Measurements from ENCODE around the gene SHISA6.

SHISA6 gene

GRCh38 chr17:11372692-11373091, 131.7 kb downstream of the SHISA6 start:
- Histone ChIP-seq H3K4me2 (ENCODE audit: low read length) (no peak overlapping the region), H2BK5ac (ENCODE audit: low read depth, low read length, poor library complexity) (no peak overlapping the region), H2AFZ (ENCODE audit: insufficient read depth, low read length, poor library complexity) (no peak overlapping the region), H4K8ac (ENCODE audit: low read depth, low read length) (no peak overlapping the region), H4K91ac (ENCODE audit: low read depth, low read length) (no peak overlapping the region), H3K9ac (ENCODE audit: low read length) (no peak overlapping the region), H3K4me3 (ENCODE audit: low read depth, low read length) (no peak overlapping the region), H3K18ac (ENCODE audit: low read length) (no peak overlapping the region), H3K27ac (ENCODE audit: low read depth, low read length) (no peak overlapping the region), H3K9me3 (ENCODE audit: insufficient read depth, low read depth, low read length) (no peaks in the 10 kb centered on the region), H2AK5ac (ENCODE audit: low read length) (no peak overlapping the region), H3K27me3 (ENCODE audit: insufficient read depth, low read length) (no peaks in the 10 kb centered on the region), H2BK12ac (ENCODE audit: low read length) (no peak overlapping the region), H2BK120ac (ENCODE audit: insufficient read depth, low read length, poor library complexity) (no peak overlapping the region), H4K12ac (ENCODE audit: low read depth, low read length) (no peak overlapping the region), H3K79me2 (ENCODE audit: control insufficient read depth, insufficient read depth, low read length, poor library complexity) (no peaks in the 10 kb centered on the region), H3K4me1 (ENCODE audit: control insufficient read depth in 1 of 2, insufficient read depth in 2 of 2, low read length in 2 of 2) (no peaks in the 10 kb centered on the region), H3K79me1 (ENCODE audit: low read length) (no peaks in the 10 kb centered on the region), H3K36me3 (ENCODE audit: control insufficient read depth in 1 of 2, insufficient read depth in 2 of 2, low read length in 2 of 2) (no peaks in the 10 kb centered on the region), H3K4ac (ENCODE audit: low read depth, low read length) (no peak overlapping the region), H3K14ac (ENCODE audit: low read length) (no peak overlapping the region), H3K23ac (ENCODE audit: low read length) (no peak overlapping the region)
- DNase-seq = no peak
- no CpG with 5 or more reads among the region's 3 CpGs for WGBS (ENCODE audit: extremely low coverage, insufficient coverage, insufficient read length)

DNA sequence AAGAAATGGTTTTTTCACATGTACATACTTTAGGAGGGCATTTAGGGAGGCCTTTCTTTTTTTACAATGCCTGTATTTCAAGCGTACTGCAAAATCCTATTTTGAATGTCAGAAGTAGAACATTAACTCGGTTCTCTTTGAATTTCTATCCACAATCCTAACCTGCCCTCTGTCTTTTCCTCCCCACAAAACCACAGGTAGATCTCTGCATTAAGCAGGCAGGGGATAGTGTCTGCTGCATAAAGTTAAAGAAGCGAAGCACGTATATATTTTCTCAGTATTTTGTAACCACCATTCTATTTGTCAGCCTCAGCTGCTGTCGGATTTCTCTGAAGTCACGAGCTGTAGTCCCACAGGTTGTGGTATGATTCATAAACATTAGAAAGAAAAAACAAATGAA, 137.5 kb downstream of the SHISA6 start:
- Histone ChIP-seq H3K4me1 (ENCODE audit: control insufficient read depth in 1 of 2, insufficient read depth in 2 of 2, low read length in 2 of 2) (no peaks in the 10 kb centered on the region), H4K91ac (ENCODE audit: low read depth, low read length) (no peak overlapping the region), H4K12ac (ENCODE audit: low read depth, low read length) (no peak overlapping the region), H2BK120ac (ENCODE audit: insufficient read depth, low read length, poor library complexity) (no peak overlapping the region), H3K27me3 (ENCODE audit: insufficient read depth, low read length) (no peaks in the 10 kb centered on the region), H3K9ac (ENCODE audit: low read length) (no peak overlapping the region), H3K9me3 (ENCODE audit: insufficient read depth, low read depth, low read length) (no peaks in the 10 kb centered on the region), H2AFZ (ENCODE audit: insufficient read depth, low read length, poor library complexity) (no peak overlapping the region), H3K27ac (ENCODE audit: low read depth, low read length) (no peak overlapping the region), H3K36me3 (ENCODE audit: control insufficient read depth in 1 of 2, insufficient read depth in 2 of 2, low read length in 2 of 2) (no peaks in the 10 kb centered on the region), H3K14ac (ENCODE audit: low read length) (no peak overlapping the region), H3K4me3 (ENCODE audit: low read depth, low read length) (no peak overlapping the region), H2BK12ac (ENCODE audit: low read length) (no peak overlapping the region), H2BK5ac (ENCODE audit: low read depth, low read length, poor library complexity) (no peak overlapping the region), H3K79me1 (ENCODE audit: low read length) (no peaks in the 10 kb centered on the region), H4K8ac (ENCODE audit: low read depth, low read length) (no peak overlapping the region), H3K4ac (ENCODE audit: low read depth, low read length) (no peak overlapping the region), H3K4me2 (ENCODE audit: low read length) (no peak overlapping the region), H3K23ac (ENCODE audit: low read length) (no peak overlapping the region), H3K18ac (ENCODE audit: low read length) (no peak overlapping the region), H3K79me2 (ENCODE audit: control insufficient read depth, insufficient read depth, low read length, poor library complexity) (no peaks in the 10 kb centered on the region), H2AK5ac (ENCODE audit: low read length) (no peak overlapping the region)
- no CpG with 5 or more reads among the region's 6 CpGs for WGBS (ENCODE audit: extremely low coverage, insufficient coverage, insufficient read length)
- DNase-seq = no peak

DNA sequence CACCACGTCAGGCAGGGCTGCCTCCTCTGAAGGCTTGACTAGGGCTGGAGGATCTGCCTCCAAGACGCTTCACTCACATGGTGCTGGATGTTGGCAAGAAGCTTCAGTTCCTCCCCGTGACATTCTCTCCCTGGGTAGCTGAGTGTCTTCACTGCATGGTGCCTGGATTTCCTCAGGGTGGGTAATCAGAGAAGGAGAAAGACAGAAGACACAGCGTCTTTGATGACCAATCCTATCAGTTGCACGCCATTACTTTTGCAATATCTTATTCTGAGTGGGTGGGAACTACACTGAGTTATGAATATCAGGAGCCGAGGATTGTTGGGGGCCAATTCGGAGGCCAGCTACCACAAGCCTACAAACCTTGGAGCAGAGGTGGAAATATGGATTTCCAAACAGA, 139.7 kb downstream of the SHISA6 start:
- Histone ChIP-seq H3K4me2 (ENCODE audit: low read length) (no peak overlapping the region), H3K4ac (ENCODE audit: low read depth, low read length) (no peak overlapping the region), H2BK120ac (ENCODE audit: insufficient read depth, low read length, poor library complexity) (no peak overlapping the region), H3K23ac (ENCODE audit: low read length) (no peak overlapping the region), H2BK12ac (ENCODE audit: low read length) (no peak overlapping the region), H2AFZ (ENCODE audit: insufficient read depth, low read length, poor library complexity) (no peak overlapping the region), H3K79me1 (ENCODE audit: low read length) (no peaks in the 10 kb centered on the region), H3K79me2 (ENCODE audit: control insufficient read depth, insufficient read depth, low read length, poor library complexity) (no peaks in the 10 kb centered on the region), H3K14ac (ENCODE audit: low read length) (no peak overlapping the region), H2BK5ac (ENCODE audit: low read depth, low read length, poor library complexity) (no peak overlapping the region), H3K4me3 (ENCODE audit: low read depth, low read length) (no peak overlapping the region), H4K12ac (ENCODE audit: low read depth, low read length) (no peak overlapping the region), H4K8ac (ENCODE audit: low read depth, low read length) (no peak overlapping the region), H3K9ac (ENCODE audit: low read length) (no peak overlapping the region), H3K9me3 (ENCODE audit: insufficient read depth, low read depth, low read length) (no peaks in the 10 kb centered on the region), H3K27ac (ENCODE audit: low read depth, low read length) (no peak overlapping the region), H3K36me3 (ENCODE audit: control insufficient read depth in 1 of 2, insufficient read depth in 2 of 2, low read length in 2 of 2) (no peaks in the 10 kb centered on the region), H3K18ac (ENCODE audit: low read length) (no peak overlapping the region), H3K4me1 (ENCODE audit: control insufficient read depth in 1 of 2, insufficient read depth in 2 of 2, low read length in 2 of 2) (no peaks in the 10 kb centered on the region), H3K27me3 (ENCODE audit: insufficient read depth, low read length) (no peaks in the 10 kb centered on the region), H2AK5ac (ENCODE audit: low read length) (no peak overlapping the region), H4K91ac (ENCODE audit: low read depth, low read length) (no peak overlapping the region)
- WGBS (ENCODE audit: extremely low coverage, insufficient coverage, insufficient read length) = no CpG with 5 or more reads among the region's 7 CpGs
- no peak for DNase-seq

DNA sequence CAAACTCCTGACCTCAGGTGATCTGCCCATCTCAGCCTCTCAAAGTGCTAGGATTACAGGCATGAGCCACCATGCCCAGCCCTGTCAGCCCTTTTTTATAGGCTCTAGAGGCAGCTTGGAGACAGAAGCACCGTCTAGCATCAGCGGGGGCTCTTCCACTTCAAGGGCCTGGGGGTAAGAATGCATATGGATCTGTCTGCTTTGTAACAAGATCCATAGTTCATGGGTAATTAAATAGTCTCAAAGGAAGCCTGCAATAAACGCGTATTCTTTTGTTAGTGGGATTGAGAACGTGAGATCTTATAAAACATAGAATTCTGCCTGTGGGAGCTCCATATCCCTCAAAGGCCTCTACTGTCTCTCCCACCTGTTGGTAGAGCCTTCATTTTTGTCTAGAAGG, 142.1 kb downstream of the SHISA6 start:
- H2AK5ac ChIP-seq (ENCODE audit: low read length) = no peak overlapping the region
- H3K36me3 ChIP-seq (ENCODE audit: control insufficient read depth in 1 of 2, insufficient read depth in 2 of 2, low read length in 2 of 2) = no peaks in the 10 kb centered on the region
- no peaks in the 10 kb centered on the region for H3K79me1 ChIP-seq (ENCODE audit: low read length)
- no peak overlapping the region for H2BK120ac ChIP-seq (ENCODE audit: insufficient read depth, low read length, poor library complexity)
- H2AFZ ChIP-seq (ENCODE audit: insufficient read depth, low read length, poor library complexity) = no peak overlapping the region
- no peak overlapping the region for H3K23ac ChIP-seq (ENCODE audit: low read length)
- no peak overlapping the region for H3K27ac ChIP-seq (ENCODE audit: low read depth, low read length)
- H2BK12ac ChIP-seq (ENCODE audit: low read length) = no peak overlapping the region
- H3K14ac ChIP-seq (ENCODE audit: low read length) = no peak overlapping the region
- H3K4me1 ChIP-seq (ENCODE audit: control insufficient read depth in 1 of 2, insufficient read depth in 2 of 2, low read length in 2 of 2) = no peaks in the 10 kb centered on the region
- no peak overlapping the region for H4K12ac ChIP-seq (ENCODE audit: low read depth, low read length)
- WGBS (ENCODE audit: extremely low coverage, insufficient coverage, insufficient read length) = no CpG with 5 or more reads among the region's 5 CpGs
- H4K8ac ChIP-seq (ENCODE audit: low read depth, low read length) = no peak overlapping the region
- H3K9ac ChIP-seq (ENCODE audit: low read length) = no peak overlapping the region
- no peak overlapping the region for H3K18ac ChIP-seq (ENCODE audit: low read length)
- no peak overlapping the region for H3K4me3 ChIP-seq (ENCODE audit: low read depth, low read length)
- no peaks in the 10 kb centered on the region for H3K9me3 ChIP-seq (ENCODE audit: insufficient read depth, low read depth, low read length)
- no peak overlapping the region for H3K4ac ChIP-seq (ENCODE audit: low read depth, low read length)
- no peak overlapping the region for H4K91ac ChIP-seq (ENCODE audit: low read depth, low read length)
- no peak overlapping the region for H3K4me2 ChIP-seq (ENCODE audit: low read length)
- no peak overlapping the region for H2BK5ac ChIP-seq (ENCODE audit: low read depth, low read length, poor library complexity)
- H3K27me3 ChIP-seq (ENCODE audit: insufficient read depth, low read length) = no peaks in the 10 kb centered on the region
- DNase-seq = no peak
- no peaks in the 10 kb centered on the region for H3K79me2 ChIP-seq (ENCODE audit: control insufficient read depth, insufficient read depth, low read length, poor library complexity)

Measured in trophoblast cell (in vitro differentiated cells and primary cell).